HG03139 (cell line): ENCODE results near the gene THOC1.

Experiments
- ATAC-seq: cut with Tn5 transposase; IDR thresholded peaks from one replicate; pipeline ENCODE4 v1.9.1; 2021; ENCODE audit not compliant: unreplicated experiment

THOC1 gene

GRCh38 chr18:215448-216010 is 52.3 kb downstream of the THOC1 start:
- no peak for ATAC-seq

- no peak for ATAC-seq
Observed at GRCh38 chr18:213966-214365, 53.9 kb downstream of the THOC1 start.

- no peak for ATAC-seq
Observed at GRCh38 chr18:213505-213904, 54.3 kb downstream of the THOC1 start.

- no peak for ATAC-seq
Observed at GRCh38 chr18:212780-213179, 55.1 kb downstream of the THOC1 start.

GRCh38 chr18:211582-211981 is 56.3 kb downstream of the THOC1 start:
- no peak for ATAC-seq

- ATAC-seq, result no peak
Observed at GRCh38 chr18:210733-211132, 57.1 kb downstream of the THOC1 start.

GRCh38 chr18:210075-210474 is 57.8 kb downstream of the THOC1 start:
- ATAC-seq, result no peak

GRCh38 chr18:199768-200167 is 68.1 kb downstream of the THOC1 start:
- ATAC-seq, result no peak

GRCh38 chr18:199214-199613 is 68.6 kb downstream of the THOC1 start:
- no peak for ATAC-seq

GRCh38 chr18:195651-196050 is 72.2 kb downstream of the THOC1 start:
- ATAC-seq, result no peak

- ATAC-seq, result no peak
Observed at GRCh38 chr18:192801-193200, 75.0 kb downstream of the THOC1 start.

- no peak for ATAC-seq
Observed at GRCh38 chr18:191725-192124, 76.1 kb downstream of the THOC1 start.

- no peak for ATAC-seq
Observed at GRCh38 chr18:189254-189653, 78.6 kb downstream of the THOC1 start.

- no peak for ATAC-seq
Observed at GRCh38 chr18:183769-184168, 84.1 kb downstream of the THOC1 start.

GRCh38 chr18:181711-182110 is 86.1 kb downstream of the THOC1 start:
- no peak for ATAC-seq

GRCh38 chr18:179499-179898 is 88.3 kb downstream of the THOC1 start:
- ATAC-seq, result no peak

GRCh38 chr18:172361-172760 is 95.5 kb downstream of the THOC1 start:
- no peak for ATAC-seq
